RWPE1 (cell line): ENCODE data around the gene RNF138.

Source experiments
- CTCF ChIA-PET: fragments of 350-600 bp; sonication (Branson Sonifier 250); formaldehyde crosslinking; extraction: SDS; loops from one replicate; lab custom pipeline; 2021; lab: Yijun Ruan, JAX
- POLR2A ChIA-PET: fragments of 400-600 bp; formaldehyde crosslinking; extraction: SDS; loops from one replicate; lab custom pipeline; 2020; ENCODE audit warnings: antibody characterized with exemption; ENCODE audit not compliant: low non-redundant PET; lab: Yijun Ruan, JAX
- DNase-seq: peaks from one replicate; pipeline ENCODE4 v3.0.0; 2012; ENCODE audit warnings: low spot score
- H3K27ac ChIP-seq: fragments of 450-650 bp; 2 replicates; pipeline ENCODE4 v1.5.1; 2017
- CTCF ChIP-seq: fragments of 450-650 bp; conservative IDR thresholded peaks from 2 replicates; pipeline ENCODE4 v1.5.1; 2017; ENCODE audit warnings: low read depth, mild to moderate bottlenecking

RNF138 gene

GRCh38 chr18:32091724-32092421 lies at the start of gene RNF138:
Gene RNF138, plus strand, starts transcription at chr18:32091874. Its CDS starts 903 bp downstream, at chr18:32092777.
- TF ChIP-seq CTCF: no peak
- peak; percentile 68 for DNase-seq
- POLR2A ChIA-PET: interaction anchor here (0.7 kb wide), 1 partner anchor 74 kb away, joined by 4 read pairs; no protein-coding TSS in a partner anchor
- CTCF ChIA-PET: interaction anchor here (0.7 kb wide), 1 partner anchor 277 kb away, joined by 3 read pairs; no protein-coding TSS in a partner anchor
- peak within 1 kb of the TSS; percentile 99 for H3K27ac ChIP-seq

GRCh38 chr18:32042337-32042736 lies 49.3 kb upstream of the RNF138 start:
- no peak for DNase-seq
- no peak overlapping the region for H3K27ac ChIP-seq
- no peak for TF ChIP-seq CTCF
- CTCF ChIA-PET: no interaction called here
- POLR2A ChIA-PET: no interaction called here

GRCh38 chr18:32048507-32049091 lies 43.1 kb upstream of the RNF138 start:
- CTCF ChIA-PET: no interaction called here
- POLR2A ChIA-PET: no interaction called here
- no peak for TF ChIP-seq CTCF
- no peak overlapping the region for H3K27ac ChIP-seq
- DNase-seq: no peak

- ChIA-PET CTCF (interaction anchor here (0.6 kb wide), 1 partner anchor 17 kb away, joined by 3 read pairs; no protein-coding TSS in a partner anchor), POLR2A (no interaction called here)
- no peak for DNase-seq
- H3K27ac ChIP-seq: no peak overlapping the region
- no peak for TF ChIP-seq CTCF
Observed at GRCh38 chr18:32049393-32050171, 42.1 kb upstream of the RNF138 start.

- CTCF ChIA-PET: no interaction called here
- POLR2A ChIA-PET: no interaction called here
- no peak for TF ChIP-seq CTCF
- no peak overlapping the region for H3K27ac ChIP-seq
- DNase-seq: no peak
Observed at GRCh38 chr18:32056613-32057358, 34.9 kb upstream of the RNF138 start.
